Mucosa of descending colon (tissue), 3 donors: ENCODE data around the gene HAX1. TPM values are rescaled to one million over a fixed set of nuclear protein-coding genes. Genes with fewer than 3 reads are reported as not detected.

Experiments used
- ATAC-seq: fragments of 200-7000 bp; cut with Tn5 transposase; one replicate; pipeline ENCODE4 v1.9.1; 2020; ENCODE audit warnings: mild to moderate bottlenecking, moderate library complexity
- DNase-seq, 3 donors: peaks; one replicate each; pipeline ENCODE4 v3.0.0-alpha.2; 2020
- H3K36me3 ChIP-seq: fragments of 200-600 bp; one replicate; pipeline ENCODE4 v1.8.0; 2021; ENCODE audit warnings: low read depth, mild to moderate bottlenecking
- H3K4me1 ChIP-seq: fragments of 200-600 bp; one replicate; pipeline ENCODE4 v1.8.0; 2021; ENCODE audit warnings: low read depth, mild to moderate bottlenecking
- H3K4me3 ChIP-seq: fragments of 200-600 bp; one replicate; pipeline ENCODE4 v1.8.0; 2021; ENCODE audit warnings: mild to moderate bottlenecking
- H3K9me3 ChIP-seq: fragments of 200-600 bp; one replicate; pipeline ENCODE4 v1.8.0; 2021; ENCODE audit warnings: mild to moderate bottlenecking
- CTCF ChIP-seq: fragments of 200-600 bp; IDR thresholded peaks from one replicate; pipeline ENCODE4 v1.8.0; 2022; ENCODE audit warnings: antibody characterized with exemption, mild to moderate bottlenecking
- intact Hi-C, 2 donors: fragments of 100-400 bp; cut with DNase I in 1 of 2; cut with micrococcal nuclease in 1 of 2; formaldehyde crosslinking; loops; one replicate each; pipeline versions ENCODE4 v1.11.0 to v1.11.1; 2022; cut with DNase I, micrococcal nuclease
- total RNA-seq, 3 donors: library from RNA; stranded (reverse); fragmentation: NEBNext Ultra II Directional in 2 of 3; extraction: Animal tissue kit (Norgen Biotek cat#: 25700) in 2 of 3; gene quantifications; one replicate each; pipeline versions ENCODE4 v1.2.1 to v1.2.4, GENCODE V29; 2021 to 2023
- donor health status: DM: no; HTN: no; CAD: no; lungs with moderate emphysema.
- donor health status: DM: no; HTN: no; CAD: no.
- donor health status: DM: no; HTN: yes; CAD: no.

Gene HAX1
- total RNA-seq, 3 donors from 2014 or later = 60.8 to 66.3 (median 64.5) TPM

- intact Hi-C loops = no loop called here
- peak within 1 kb of the TSS; percentile 51 for H3K4me3 ChIP-seq
- no peaks in the 10 kb centered on the region for H3K36me3 ChIP-seq
- H3K4me1 ChIP-seq = peaks cover 32% of the 10 kb centered on the region
- peak; percentile 71 to 84 (median 74) for DNase-seq
- ATAC-seq = peak; percentile 73
- H3K9me3 ChIP-seq = no peaks in the 10 kb centered on the region
- TF ChIP-seq CTCF = peak; percentile 80
Measured at GRCh38 chr1:154324669-154325582, 52.5 kb downstream of the HAX1 start, which contains the start of gene ATP8B2. TSS of gene ATP8B2 (plus strand) at chr1:154325525. CDS start at chr1:154328142, 2,617 bp downstream.

Other genes starting within 250 kb of the HAX1 start
- gene NUP210L, start 117.6 kb upstream of the HAX1 start, total RNA-seq = under 1 TPM in 1 of 3 donors, not detected in 2; 0.06 TPM
- gene TPM3, start 80.5 kb upstream of the HAX1 start, total RNA-seq = 100 to 1,000 TPM; 260 to 585 (median 412) TPM
- not detected for gene CFAP141, start 66.3 kb upstream of the HAX1 start, total RNA-seq
- 100 to 1,000 TPM in 1 of 3 donors, 10 to 100 TPM in 2; 92.7 to 119 (median 99.3) TPM for gene UBAP2L, start 51.7 kb upstream of the HAX1 start, total RNA-seq
- not detected for gene AQP10, start 48.5 kb downstream of the HAX1 start, total RNA-seq
- 10 to 100 TPM in 2 of 3 donors, 1 to 10 TPM in 1; 3.8 to 36.1 (median 16.1) TPM for gene ATP8B2, start 52.9 kb downstream of the HAX1 start, total RNA-seq
- gene IL6R, start 132.7 kb downstream of the HAX1 start, total RNA-seq = 10 to 100 TPM; 31.8 to 43.9 (median 42.5) TPM
- gene TDRD10, start 229.6 kb downstream of the HAX1 start, total RNA-seq = 1 to 10 TPM in 1 of 3 donors, under 1 TPM in 2; 0.65 to 2.0 (median 0.72) TPM
- 1 to 10 TPM; 3.6 to 7.7 (median 6.0) TPM for gene SHE, start 229.8 kb downstream of the HAX1 start, total RNA-seq